Measurements from ENCODE around the gene CSK.

DNA sequence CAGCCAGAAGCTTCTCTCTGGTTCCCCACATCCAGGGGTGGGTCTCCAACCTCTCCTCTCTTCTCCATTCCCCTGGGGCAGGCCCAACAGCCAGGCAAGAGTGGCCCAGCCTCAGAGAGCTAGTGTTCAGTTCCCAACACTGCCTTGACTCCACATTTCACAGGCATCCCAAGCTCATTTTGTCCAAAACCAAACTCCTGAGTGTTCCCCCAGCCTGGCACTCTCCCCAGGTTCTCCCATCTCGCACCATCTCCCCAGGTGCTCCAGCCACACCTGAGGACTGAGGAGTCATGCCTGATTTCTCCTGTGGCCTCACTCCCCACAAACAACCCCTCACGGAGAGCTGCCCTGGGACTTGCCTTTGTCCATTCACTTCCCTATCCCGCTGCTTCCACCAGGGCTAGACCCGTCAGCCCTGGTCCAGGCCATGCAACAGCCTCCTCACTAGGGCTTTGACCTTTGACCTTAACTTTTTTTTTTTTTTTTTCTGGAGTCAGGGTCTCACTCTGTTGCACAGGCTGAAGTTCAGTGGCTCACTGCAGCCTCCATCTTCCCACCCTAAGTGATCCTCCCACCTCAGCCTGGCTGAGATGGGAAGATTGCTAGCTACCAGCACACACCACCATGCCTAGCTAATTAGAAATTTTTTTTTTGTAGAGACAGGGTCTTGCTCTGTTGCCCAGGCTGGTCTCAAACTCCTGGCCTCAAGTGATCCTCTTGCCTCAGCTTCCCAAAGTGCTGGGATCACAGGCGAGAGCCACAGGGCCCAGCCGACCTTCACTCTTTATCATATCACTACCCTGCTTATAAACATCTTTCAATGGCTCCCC lies 3.9 kb upstream of the CSK start:
- TF ChIP-seq EZH2 (IDR thresholded peaks at IDR 0.05; ENCODE audit: insufficient read depth, poor library complexity, severe bottlenecking) (no peak), EZH2phosphoT487 (IDR thresholded peaks at IDR 0.05; ENCODE audit: insufficient read depth, low read depth) (no peak)

Data from GM23248 (cell line).